GM12892 (cell line): ENCODE results near the gene TMEM87B.
"Not testable (repeated sequence)": the region's sequence is repeated elsewhere in the genome, so short reads cannot be mapped to it uniquely, and the experiment has no call there.

Experiments
- DNase-seq: peaks from one replicate; pipeline ENCODE4 v3.0.0; 2011; ENCODE audit not compliant: insufficient read length
- FAIRE-seq: peaks from 2 replicates; lab custom pipeline; 2011; peaks lifted over from hg19 to GRCh38; lab: Jason Lieb, UNC
- POLR2A ChIP-seq: IDR thresholded peaks from 2 replicates; pipeline ENCODE4 v1.6.1; 2011; ENCODE audit warnings: low read depth, low read length, control low read depth
- POLR2AphosphoS5 ChIP-seq: IDR thresholded peaks from 2 replicates; pipeline ENCODE4 v1.6.1; 2011; ENCODE audit warnings: low read depth, low read length, control low read depth
- TAF1 ChIP-seq: IDR thresholded peaks from 2 replicates; pipeline ENCODE4 v1.6.1; 2011; ENCODE audit warnings: low read depth, mild to moderate bottlenecking, control low read depth, low read length, borderline replicate concordance

Gene TMEM87B

DNA sequence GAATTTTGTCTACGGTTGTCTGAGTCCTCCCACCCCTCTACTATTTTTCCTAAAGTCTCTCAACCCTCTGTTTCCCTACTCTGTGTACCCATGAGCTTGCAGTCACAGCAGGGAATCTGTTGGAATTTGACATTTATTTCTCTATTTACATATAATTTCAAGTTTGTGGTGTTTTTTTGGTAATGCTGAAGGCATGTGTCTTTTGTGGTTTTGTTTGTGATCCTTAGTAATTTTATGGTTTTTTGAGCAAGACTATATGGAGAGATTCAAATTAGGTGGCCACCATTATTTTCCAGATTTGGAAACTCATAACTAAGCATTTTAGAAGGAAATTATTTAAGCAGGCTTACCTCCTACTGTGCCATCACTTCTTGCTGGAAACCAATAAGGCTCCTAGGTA is 55.9 kb downstream of the TMEM87B start:
- FAIRE-seq = no peak
- TF ChIP-seq TAF1 = no peak
- no peak for DNase-seq

DNA sequence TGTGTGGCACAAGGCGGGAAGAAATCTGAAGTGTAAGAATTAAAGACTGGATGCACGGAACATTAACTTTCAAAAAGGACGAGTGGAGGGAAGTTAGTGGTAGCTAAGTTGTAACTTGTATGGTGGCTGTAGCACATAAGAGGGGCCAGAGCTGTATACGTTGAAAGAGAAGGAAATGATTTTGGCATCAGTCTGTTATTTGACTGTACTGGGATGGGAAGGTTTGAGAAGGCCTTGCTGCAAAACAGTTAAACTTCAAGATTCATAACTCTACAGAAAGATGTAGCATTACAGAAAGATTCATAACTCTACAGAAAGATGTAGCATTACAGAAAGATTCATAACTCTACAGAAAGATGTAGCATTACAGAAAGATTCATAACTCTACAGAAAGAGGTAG is 58.3 kb downstream of the TMEM87B start:
- DNase-seq, FAIRE-seq: not testable (repeated sequence)

DNA sequence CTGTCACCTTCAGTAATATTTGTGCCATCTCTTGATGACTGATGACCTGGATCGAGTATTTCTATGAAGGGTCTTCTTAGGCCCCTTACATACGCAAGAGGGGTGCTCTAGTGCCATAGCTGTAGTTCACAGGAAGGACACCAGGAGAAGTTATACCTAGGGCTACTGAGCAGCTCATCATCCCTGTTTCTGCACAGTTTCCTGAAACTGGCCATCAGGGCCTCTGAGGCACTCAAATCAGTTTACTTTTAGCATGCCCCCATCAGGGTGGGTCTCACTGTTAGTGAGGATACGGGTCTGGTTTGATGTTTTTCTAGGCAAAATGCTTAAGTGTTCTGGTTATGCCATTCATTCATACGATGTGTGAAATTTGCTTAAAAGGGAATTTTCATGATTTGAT is 63.1 kb downstream of the TMEM87B start:
- FAIRE-seq (peak; percentile 17), DNase-seq (no peak)
- TF ChIP-seq POLR2A (no peak), POLR2AphosphoS5 (no peak), TAF1 (no peak)

DNA sequence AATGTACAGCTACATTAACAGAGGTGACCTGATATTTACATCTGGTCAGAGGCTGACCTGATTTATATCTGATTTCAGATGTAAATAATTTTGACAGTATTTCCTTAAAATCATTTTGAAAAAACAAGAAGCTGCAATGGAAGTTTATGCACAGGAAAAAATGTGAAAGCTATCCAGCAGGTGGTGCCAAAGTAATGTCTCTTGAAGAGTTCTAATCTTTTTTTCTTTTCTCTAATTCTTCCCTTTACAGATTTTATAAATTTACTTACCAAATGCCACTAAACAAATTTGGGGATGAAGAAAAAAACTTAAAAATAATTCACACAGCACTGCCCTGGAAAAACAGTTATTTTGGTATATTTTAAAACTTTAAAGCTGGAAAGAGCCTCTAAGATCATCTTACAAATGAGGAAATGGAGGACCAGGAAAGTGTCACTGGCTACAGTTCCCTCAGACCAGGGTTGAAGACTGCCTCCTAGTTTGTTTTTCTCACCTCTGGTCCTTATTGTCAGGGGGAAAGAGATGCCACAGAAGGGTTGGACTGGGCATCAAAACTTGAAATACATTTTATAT is 66.7 kb downstream of the TMEM87B start:
- no peak for TF ChIP-seq POLR2A
- TF ChIP-seq TAF1 = no peak
- TF ChIP-seq POLR2AphosphoS5 = no peak
- no peak for FAIRE-seq
- no peak for DNase-seq

DNA sequence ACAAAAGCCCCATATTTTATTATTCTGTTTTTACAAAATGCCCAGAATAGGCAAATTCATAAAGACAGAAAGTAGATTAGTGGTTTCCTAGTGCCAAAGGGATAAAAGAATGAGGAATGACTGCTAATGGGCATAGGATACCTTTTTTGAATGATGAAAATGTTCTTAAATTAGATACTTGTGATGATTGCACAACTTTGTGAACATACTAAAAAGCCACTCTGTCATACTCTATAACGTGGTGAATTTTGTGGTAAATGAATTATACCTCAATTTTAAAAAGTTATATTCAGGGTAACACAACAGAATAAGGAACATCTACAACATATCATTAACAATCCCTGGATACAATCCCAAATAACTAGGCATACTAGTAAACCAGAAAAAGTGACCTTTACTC is 74.0 kb downstream of the TMEM87B start:
- FAIRE-seq (no peak), DNase-seq (no peak)
- no peak for TF ChIP-seq POLR2AphosphoS5
- TF ChIP-seq TAF1 = no peak
- TF ChIP-seq POLR2A = no peak

DNA sequence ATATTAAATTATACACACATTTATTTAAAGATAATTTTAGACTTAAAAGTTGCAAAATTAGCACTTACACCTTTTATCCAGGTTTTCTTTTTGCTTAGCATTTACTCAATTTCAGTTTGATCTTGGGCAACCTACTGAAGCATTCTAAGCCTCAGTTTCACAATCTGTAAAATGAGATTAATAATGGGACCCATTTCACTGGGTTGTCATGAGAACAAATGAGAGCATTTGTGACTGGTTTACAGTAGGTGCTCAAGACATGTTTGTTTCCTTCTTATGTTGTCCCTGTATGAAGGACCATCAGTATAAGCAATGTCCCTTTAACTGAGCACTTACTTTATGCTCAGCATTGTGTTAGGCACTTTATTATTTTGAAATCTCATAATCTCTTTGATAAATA is 78.3 kb downstream of the TMEM87B start:
- FAIRE-seq = no peak
- TF ChIP-seq TAF1 = no peak
- no peak for TF ChIP-seq POLR2AphosphoS5
- TF ChIP-seq POLR2A = no peak
- no peak for DNase-seq

DNA sequence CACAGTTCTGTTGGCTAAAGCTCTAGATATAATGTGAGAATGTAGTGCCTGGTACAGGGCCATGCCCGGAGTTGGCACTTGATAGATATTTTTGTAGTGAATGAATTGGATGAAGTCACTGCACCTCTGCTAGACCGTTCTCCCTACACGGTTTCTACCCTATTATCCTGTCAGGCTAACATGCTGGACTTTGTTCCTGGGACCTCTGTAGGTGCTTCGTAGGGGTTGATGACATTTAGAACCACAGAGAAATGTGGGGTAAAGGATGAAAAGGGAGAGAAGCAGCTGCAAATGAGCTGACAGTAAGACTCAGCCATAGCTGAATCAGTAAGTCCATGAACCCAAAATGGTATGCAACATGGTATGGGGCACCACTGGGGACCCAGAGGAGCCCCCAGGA is 79.1 kb downstream of the TMEM87B start:
- DNase-seq = no peak
- no peak for FAIRE-seq
- TF ChIP-seq POLR2AphosphoS5 = no peak
- TF ChIP-seq TAF1 = no peak
- no peak for TF ChIP-seq POLR2A

DNA sequence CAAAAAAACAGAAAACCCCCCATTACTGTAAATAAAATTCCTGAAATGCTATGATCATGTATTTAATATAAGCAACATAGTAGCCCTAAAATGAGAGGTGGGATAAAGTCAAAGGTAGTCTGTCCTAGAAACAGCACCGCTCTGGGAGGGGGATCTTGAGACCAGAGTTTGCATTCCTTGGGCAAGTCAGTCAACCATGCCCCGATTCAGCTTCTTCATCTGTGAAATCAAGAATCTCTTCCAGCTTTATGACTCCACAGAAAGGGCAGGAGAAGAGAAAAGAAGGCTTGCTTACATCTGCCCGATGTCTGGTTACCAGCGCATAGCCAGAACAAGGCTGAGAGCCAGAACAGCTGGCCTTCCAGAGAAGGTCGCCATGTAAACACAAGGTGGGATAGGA is 81.0 kb downstream of the TMEM87B start:
- DNase-seq (no peak), FAIRE-seq (no peak)
- TF ChIP-seq TAF1 (no peak), POLR2A (no peak), POLR2AphosphoS5 (no peak)

DNA sequence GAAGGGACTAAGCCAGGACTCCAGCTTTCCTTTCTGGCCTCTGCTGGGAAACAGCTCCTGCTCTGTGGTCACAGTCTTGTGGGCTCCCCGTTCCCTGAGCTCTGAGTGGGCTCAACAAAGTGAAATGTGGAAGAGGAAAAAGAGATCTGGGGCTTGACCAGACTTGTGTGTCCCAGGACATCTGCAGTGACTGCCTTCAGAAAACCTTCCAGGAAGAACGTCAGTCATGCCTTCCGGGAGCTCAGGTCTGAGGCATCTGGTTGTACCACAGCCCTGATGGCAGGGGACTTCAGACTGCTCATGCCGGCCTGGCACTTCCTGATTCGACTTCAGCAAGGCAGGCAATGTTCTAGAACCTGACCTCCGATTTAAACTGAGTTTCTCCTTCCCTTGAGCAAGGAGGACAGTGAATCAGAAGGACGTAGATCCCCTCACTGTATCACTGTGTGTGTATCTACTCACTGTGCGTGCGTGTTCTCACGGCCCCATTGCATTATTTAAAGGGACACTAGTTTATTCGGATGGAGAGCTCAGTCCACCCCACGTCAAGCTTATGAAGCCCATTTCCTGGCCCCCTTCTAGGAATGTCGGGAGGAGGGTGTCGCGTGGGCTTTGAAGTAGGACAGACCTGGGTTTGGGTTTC is 82.6 kb downstream of the TMEM87B start:
- FAIRE-seq (peak; percentile 89), DNase-seq (no peak)
- TF ChIP-seq POLR2A = no peak

DNA sequence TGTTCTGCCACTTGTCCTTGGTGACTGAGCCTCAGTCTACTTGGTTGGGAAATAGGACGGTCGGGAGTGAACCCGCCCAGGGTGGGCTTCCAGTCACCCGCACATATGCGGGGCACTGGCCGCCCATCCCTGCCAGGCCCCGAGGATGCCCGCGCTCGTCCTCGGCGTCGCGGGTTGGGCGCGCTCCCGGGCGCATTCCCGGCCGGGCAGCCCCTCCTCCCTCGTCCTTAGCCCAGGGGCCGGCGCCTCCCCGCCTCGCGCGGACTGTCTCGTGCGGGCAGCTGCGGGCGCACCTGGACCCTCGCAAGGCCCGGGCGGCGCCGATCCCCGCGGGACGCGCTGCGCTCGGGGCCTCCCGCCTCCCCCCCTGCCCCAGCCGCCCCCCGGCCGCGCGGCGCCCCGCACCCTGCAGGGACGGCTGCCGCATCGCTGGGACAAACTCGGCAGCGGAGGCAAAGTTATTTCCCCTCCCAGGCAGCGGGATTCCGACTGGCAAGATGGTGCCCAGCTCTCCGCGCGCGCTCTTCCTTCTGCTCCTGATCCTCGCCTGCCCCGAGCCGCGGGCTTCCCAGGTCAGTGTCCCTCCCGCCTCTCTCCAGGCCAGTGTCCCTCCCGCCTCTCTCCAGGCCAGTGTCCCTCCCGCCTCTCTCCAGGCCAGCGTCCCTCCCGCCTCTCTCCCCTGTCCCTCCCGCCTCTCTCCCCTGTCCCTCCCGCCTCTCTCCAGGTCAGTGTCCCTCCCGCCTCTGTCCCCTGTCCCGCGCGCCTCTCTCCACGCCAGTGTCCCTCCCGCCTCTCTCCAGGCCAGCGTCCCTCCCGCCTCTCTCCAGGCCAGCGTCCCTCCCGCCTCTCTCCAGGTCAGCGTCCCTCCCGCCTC is 83.3 kb downstream of the TMEM87B start, which contains the start of gene FBLN7:
TSS of gene FBLN7 (plus strand) at position 227 of the 874 bp plus-strand sequence. CDS start at position 498, 271 bp downstream.
- TF ChIP-seq POLR2AphosphoS5 (no peak), POLR2A (no peak), TAF1 (no peak)
- DNase-seq = no peak
- FAIRE-seq = no peak

DNA sequence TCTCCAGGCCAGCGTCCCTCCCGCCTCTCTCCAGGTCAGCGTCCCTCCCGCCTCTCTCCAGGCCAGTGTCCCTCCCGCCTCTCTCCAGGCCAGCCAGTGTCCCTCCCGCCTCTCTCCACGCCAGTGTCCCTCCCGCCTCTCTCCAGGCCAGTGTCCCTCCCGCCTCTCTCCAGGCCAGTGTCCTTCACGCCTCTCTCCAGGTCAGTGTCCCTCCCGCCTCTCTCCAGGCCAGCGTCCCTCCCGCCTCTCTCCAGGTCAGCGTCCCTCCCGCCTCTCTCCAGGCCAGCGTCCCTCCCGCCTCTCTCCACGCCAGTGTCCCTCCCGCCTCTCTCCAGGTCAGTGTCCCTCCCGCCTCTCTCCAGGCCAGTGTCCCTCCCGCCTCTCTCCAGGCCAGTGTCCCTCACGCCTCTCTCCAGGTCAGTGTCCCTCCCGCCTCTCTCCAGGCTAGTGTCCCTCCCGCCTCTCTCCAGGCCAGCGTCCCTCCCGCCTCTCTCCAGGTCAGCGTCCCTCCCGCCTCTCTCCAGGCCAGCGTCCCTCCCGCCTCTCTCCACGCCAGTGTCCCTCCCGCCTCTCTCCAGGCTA is 84.1 kb downstream of the TMEM87B start:
- not testable (repeated sequence) for FAIRE-seq, DNase-seq

DNA sequence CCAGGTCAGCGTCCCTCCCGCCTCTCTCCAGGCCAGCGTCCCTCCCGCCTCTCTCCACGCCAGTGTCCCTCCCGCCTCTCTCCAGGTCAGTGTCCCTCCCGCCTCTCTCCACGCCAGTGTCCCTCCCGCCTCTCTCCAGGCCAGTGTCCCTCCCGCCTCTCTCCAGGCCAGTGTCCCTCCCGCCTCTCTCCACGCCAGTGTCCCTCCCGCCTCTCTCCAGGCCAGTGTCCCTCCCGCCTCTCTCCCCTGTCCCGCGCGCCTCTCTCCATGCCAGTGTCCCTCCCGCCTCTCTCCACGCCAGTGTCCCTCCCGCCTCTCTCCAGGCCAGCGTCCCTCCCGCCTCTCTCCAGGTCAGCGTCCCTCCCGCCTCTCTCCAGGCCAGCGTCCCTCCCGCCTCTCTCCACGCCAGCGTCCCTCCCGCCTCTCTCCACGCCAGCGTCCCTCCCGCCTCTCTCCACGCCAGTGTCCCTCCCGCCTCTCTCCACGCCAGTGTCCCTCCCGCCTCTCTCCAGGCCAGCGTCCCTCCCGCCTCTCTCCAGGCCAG is 84.7 kb downstream of the TMEM87B start:
- not testable (repeated sequence) for DNase-seq, FAIRE-seq
